Measurements from ENCODE around the gene SLX4IP. TPM values are rescaled to one million over a fixed set of nuclear protein-coding genes. Genes with fewer than 3 reads are reported as not detected.

Gene SLX4IP
- total RNA-seq, 1 experiment from 2014 or later = 7.4 TPM

- TF ChIP-seq ZNF425 (CRISPR knock-in tag; conservative IDR thresholded peaks at IDR 0.05) (no peak), IRF1 (CRISPR knock-in tag; IDR thresholded peaks at IDR 0.05) (no peak), ZNF671 (CRISPR knock-in tag; IDR thresholded peaks at IDR 0.05) (no peak), ZBTB21 (CRISPR knock-in tag; IDR thresholded peaks at IDR 0.05; ENCODE audit: borderline replicate concordance) (no peak), ZNF416 (CRISPR knock-in tag; IDR thresholded peaks at IDR 0.05) (no peak)
These were observed 169.8 kb downstream of the SLX4IP start (continued) for GRCh38 chr20:10604865-10605440.

- ChIA-PET POLR2A (no interaction called here), CTCF (interaction anchor here (0.7 kb wide), 1 partner anchor 15 kb away, joined by 3 read pairs; no protein-coding TSS in a partner anchor)
- Mint-ChIP-seq H3K27ac (no peak overlapping the region), H3K4me3 (no peak overlapping the region), H3K27me3 (ENCODE audit: low read depth) (no peaks in the 10 kb centered on the region), H3K36me3 (no peaks in the 10 kb centered on the region), H3K9me3 (no peaks in the 10 kb centered on the region), H3K4me1 (peaks cover 9% of the 10 kb centered on the region; the same call in 1 of the 2 replicates)
- TF ChIP-seq ELF4 (CRISPR knock-in tag; IDR thresholded peaks at IDR 0.05; ENCODE audit: low read depth) (no peak), TP53 (CRISPR knock-in tag; IDR thresholded peaks at IDR 0.05) (no peak), NR2C2 (CRISPR knock-in tag; IDR thresholded peaks at IDR 0.05) (no peak), FOXK1 (CRISPR knock-in tag; IDR thresholded peaks at IDR 0.05) (no peak), EMX1 (CRISPR knock-in tag; IDR thresholded peaks at IDR 0.05) (no peak), ERG (CRISPR knock-in tag; IDR thresholded peaks at IDR 0.05) (no peak), PRDM15 (CRISPR knock-in tag; IDR thresholded peaks at IDR 0.05) (no peak), ZNF138 (CRISPR knock-in tag; conservative IDR thresholded peaks at IDR 0.05) (no peak), TCF7 (CRISPR knock-in tag; IDR thresholded peaks at IDR 0.05; ENCODE audit: low read depth) (no peak), NFYB (CRISPR knock-in tag; conservative IDR thresholded peaks at IDR 0.05; ENCODE audit: low read depth) (no peak), IRF1 (CRISPR knock-in tag; IDR thresholded peaks at IDR 0.05) (no peak), AFF4 (CRISPR knock-in tag; IDR thresholded peaks at IDR 0.05; ENCODE audit: borderline replicate concordance) (no peak), FOXP4 (CRISPR knock-in tag; IDR thresholded peaks at IDR 0.05) (no peak)
- DNase-seq (ENCODE audit: low spot score) (no peak), ATAC-seq (no peak)
These were observed 170.6 kb downstream of the SLX4IP start for GRCh38 chr20:10605547-10606195.

Data from WTC11 (cell line).